Anterior cingulate cortex (tissue), 58 donors: ENCODE results near the gene GATB.

ENCODE experiments used
- DNase-seq, 58 donors: peaks; one replicate each; lab custom pipeline; 2025; lab: John Stamatoyannopoulos, UW

GATB gene

GRCh38 chr4:151702256-151702655, 58.6 kb downstream of the GATB start:
- no peak for DNase-seq

- no peak for DNase-seq
These were observed 60.1 kb downstream of the GATB start for GRCh38 chr4:151700566-151701316.

GRCh38 chr4:151698213-151698612, 62.6 kb downstream of the GATB start:
- DNase-seq, result no peak

GRCh38 chr4:151694961-151695720, 65.7 kb downstream of the GATB start:
- DNase-seq, result peak in 11 of 58 donors; percentile 3 to 51 (median 36)

- no peak for DNase-seq
These were observed 67.8 kb downstream of the GATB start for GRCh38 chr4:151692821-151693673.

- DNase-seq, result no peak
These were observed 68.4 kb downstream of the GATB start for GRCh38 chr4:151692443-151692782.

- DNase-seq, result peak in 1 of 58 donors; percentile 5
These were observed 69.0 kb downstream of the GATB start for GRCh38 chr4:151691639-151692442.

GRCh38 chr4:151690876-151691275, 69.9 kb downstream of the GATB start:
- DNase-seq, result peak in 5 of 58 donors; percentile 7 to 65 (median 28)

- no peak for DNase-seq
These were observed 70.5 kb downstream of the GATB start for GRCh38 chr4:151690164-151690870.

GRCh38 chr4:151689211-151689991, 71.4 kb downstream of the GATB start:
- no peak for DNase-seq

- DNase-seq, result no peak
These were observed 72.1 kb downstream of the GATB start for GRCh38 chr4:151688785-151689043.

- no peak for DNase-seq
These were observed 72.6 kb downstream of the GATB start for GRCh38 chr4:151688003-151688784.

- no peak for DNase-seq
These were observed 73.7 kb downstream of the GATB start for GRCh38 chr4:151687021-151687640.

GRCh38 chr4:151685303-151685702, 75.5 kb downstream of the GATB start:
- DNase-seq, result no peak

- no peak for DNase-seq
These were observed 79.7 kb downstream of the GATB start for GRCh38 chr4:151681085-151681484.

- DNase-seq, result no peak
These were observed 81.6 kb downstream of the GATB start for GRCh38 chr4:151679231-151679630.

- DNase-seq, result no peak
These were observed 82.5 kb downstream of the GATB start for GRCh38 chr4:151678048-151678872.
